Measurements from ENCODE around the gene PAX8. TPM values are rescaled to one million over a fixed set of nuclear protein-coding genes. Genes with fewer than 3 reads are reported as not detected.

Gene PAX8
- total and polyA plus RNA-seq, 2 experiments from 2014 or later = 0.21 to 0.32 TPM

GRCh38 chr2:113176696-113177355 lies 101.9 kb downstream of the PAX8 start:
- Mint-ChIP-seq H3K4me1 (peaks cover 31% of the 10 kb centered on the region), H3K27ac (no peak overlapping the region), H3K4me3 (no peak overlapping the region), H3K27me3 (ENCODE audit: insufficient read depth, low read depth, poor library complexity) (peaks cover 7% of the 10 kb centered on the region), H3K9me3 (no peaks in the 10 kb centered on the region), H3K36me3 (ENCODE audit: low read depth) (no peaks in the 10 kb centered on the region)
- H3K9me2 ChIP-seq (ENCODE audit: insufficient read depth) = no peaks in the 10 kb centered on the region
- H3K4me3 ChIP-seq = no peak overlapping the region
- H3F3A ChIP-seq (replicated peaks; ENCODE audit: low read depth) = no peaks in the 10 kb centered on the region
- no peak overlapping the region for H3K27ac ChIP-seq (ENCODE audit: low read depth)
- H3K4me1 ChIP-seq (ENCODE audit: insufficient read depth) = no peaks in the 10 kb centered on the region; the same call in 1 of the 2 replicates
- no peak for ATAC-seq
- no peaks in the 10 kb centered on the region for H3K36me3 ChIP-seq (ENCODE audit: insufficient read depth)
- H3K79me2 ChIP-seq (replicated peaks; ENCODE audit: insufficient read depth) = no peaks in the 10 kb centered on the region
- no peak for DNase-seq (ENCODE audit: low spot score)
- no peaks in the 10 kb centered on the region for H3K27me3 ChIP-seq (ENCODE audit: insufficient read depth)
- no peak overlapping the region for H2AFZ ChIP-seq
- no peak for TF ChIP-seq ZNF462 (CRISPR knock-in tag; IDR thresholded peaks at IDR 0.05)
- no peak for TF ChIP-seq ETS1 (IDR thresholded peaks at IDR 0.05)
- TF ChIP-seq CTCF (conservative IDR thresholded peaks at IDR 0.05; ENCODE audit: low read depth in 2 of 2) = peak in 1 of 2 experiments; percentile 34; a peak in 2 of 4 replicates
- no peak for TF ChIP-seq JUNB (IDR thresholded peaks at IDR 0.05; ENCODE audit: unreplicated experiment)
- H3K4me2 ChIP-seq = no peak overlapping the region
- no peaks in the 10 kb centered on the region for H4K20me1 ChIP-seq (replicated peaks; ENCODE audit: insufficient read depth)

Measured in GM23338 (cell line).